ENCODE results near the gene MST1. TPM values are rescaled to one million over a fixed set of nuclear protein-coding genes. Genes with fewer than 3 reads are reported as not detected.

Gene MST1
- total RNA-seq, 2 donors from 2014 or later: 8.8 to 11.5 TPM

DNA sequence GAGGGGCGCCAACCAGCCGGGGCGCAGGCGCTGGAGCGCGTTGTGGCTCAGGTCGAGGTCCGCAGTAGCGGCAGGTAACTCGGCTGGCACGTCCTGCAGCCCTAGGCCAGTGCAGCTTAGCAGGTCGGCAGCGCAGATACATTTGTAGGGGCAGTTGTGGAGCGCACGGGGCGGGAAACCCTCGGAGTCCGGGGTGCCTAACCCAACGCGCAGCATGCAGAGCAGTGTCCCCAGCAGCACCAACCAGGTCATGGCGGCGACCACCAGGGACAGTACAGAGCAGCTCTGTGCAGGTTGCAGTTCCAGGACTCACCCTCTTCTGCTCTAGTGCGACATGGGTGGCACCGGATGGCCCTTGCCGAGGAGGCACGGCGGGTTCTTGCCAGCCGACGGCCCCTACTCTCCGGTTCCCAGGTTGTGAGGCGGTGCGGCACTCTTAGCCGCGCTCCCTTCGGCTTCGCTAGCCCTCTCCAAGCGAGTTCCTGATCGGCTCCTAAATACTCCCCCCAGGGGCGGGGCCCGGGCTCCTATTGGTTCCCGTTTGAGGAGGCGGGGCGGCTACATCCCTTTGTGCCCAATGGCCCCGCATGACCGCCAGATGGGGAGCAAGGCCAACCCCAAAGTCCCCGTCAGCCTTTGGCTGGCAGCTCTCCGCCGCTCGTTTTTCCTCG, 30.1 kb upstream of the MST1 start, which contains the start of gene AMIGO3:
AMIGO3 (minus strand) TSS at position 471 of the 671 bp plus-strand sequence; CDS start at position 252, 219 bp downstream.
- intact Hi-C loops (cut with DNase I): no loop called here
- ATAC-seq: peak; percentile 72 to 79
- DNase-seq: peak; percentile 98

DNA sequence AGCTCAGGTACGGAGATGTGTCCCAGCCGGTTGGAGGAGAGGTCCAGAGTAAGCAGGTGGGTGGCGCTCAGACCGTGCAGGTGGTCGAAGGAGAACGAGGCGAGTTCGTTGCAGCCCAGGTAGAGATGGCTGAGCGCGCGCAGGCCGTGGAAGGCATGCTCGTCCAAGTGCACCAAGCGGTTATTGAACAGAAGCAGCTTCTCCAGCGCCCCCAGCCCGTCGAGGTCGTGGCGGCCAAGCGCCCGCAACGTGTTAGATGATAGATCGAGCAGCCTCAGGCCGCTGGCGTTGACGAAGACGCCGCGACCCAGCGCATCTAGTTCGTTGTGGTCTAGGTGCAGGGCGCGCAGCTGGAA, 29.6 kb upstream of the MST1 start:
- DNase-seq (no peak), ATAC-seq (no peak)
- intact Hi-C loops (cut with DNase I): no loop called here

DNA sequence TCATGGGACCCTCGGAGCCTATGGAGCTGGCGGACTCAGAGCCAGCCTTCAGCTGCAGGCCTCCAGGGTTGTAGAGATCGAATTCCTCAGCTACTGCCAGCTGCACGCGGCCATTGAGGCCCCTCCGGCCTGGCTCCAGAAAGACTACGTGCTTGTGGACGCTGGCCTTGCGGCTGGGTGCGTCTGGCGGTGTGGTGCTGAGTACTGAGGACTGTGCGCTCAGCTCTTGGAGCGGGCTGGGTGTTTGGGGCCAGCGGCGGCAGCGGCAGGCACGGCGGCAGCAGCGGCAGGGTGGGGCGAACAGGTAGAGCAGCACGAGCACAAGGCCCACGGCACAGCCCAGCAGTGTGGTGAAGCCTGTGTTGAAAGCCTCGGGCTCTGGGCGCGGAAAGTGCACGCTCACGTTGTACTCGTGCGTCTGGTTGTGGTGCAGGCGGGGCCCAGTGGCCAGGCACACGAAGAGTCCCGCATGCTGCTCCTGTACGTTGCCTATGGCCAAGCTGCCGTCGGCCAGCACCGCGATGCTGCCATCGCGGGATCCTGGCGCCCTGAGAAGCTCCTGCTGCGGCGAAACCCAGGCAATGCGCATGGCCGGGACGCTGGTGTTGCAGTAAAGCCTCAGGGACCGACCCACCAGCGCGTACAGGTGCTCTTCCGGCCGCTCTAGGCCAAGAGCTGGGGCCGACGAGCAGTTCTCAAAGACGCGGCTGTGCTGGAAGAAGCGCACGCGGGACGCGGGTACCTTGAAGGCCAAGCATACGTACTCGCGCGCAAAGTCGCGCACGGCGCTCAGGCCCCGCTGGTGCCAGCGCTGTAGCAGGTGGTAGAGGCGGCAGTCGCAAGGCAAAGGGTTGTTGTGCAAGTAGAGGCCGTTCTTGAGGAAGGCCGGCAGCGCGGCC, 28.9 kb upstream of the MST1 start:
- no peak for DNase-seq
- ATAC-seq: no peak
- intact Hi-C loops (cut with DNase I): no loop called here

DNA sequence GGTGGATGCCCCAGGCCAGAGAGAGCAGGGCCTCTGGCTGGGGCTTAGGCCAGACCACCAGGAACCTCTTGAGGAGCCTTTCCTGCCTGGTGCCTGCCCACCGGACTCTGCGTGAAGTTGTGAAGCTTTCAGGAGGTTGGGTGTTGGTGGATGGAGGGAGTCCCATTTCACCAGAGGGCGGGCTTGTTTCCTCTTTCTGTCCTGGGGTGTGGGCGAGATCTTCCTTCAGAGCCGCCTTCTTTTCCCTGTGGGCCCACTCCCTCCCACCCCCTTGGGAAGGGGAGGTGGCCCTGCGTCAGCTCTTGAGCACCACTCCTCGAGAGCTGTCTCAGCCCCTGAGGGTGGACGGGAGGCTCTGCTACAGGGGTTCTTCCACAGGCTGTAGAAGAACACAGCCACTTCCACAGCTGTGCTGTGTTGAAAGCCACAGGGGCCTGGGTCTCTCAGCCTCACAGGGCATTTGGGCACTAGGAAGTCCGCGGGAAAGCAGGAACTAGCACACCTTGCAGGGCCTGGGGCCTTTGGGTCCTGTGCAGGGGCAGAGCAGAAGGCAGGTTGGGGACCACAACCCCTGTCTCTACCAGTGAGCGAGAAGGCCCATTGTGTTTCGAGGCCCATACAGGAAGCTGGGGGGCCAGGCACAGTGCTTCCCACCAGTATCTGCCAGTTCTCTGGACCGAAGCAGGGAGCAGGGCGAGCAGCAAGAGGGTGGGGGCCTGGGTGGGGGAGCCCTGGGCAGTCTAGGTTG, 28.1 kb upstream of the MST1 start:
- peak; percentile 13 for DNase-seq
- ATAC-seq: no peak
- intact Hi-C loops (cut with DNase I): no loop called here

GRCh38 chr3:49716691-49717210, 27.5 kb upstream of the MST1 start:
- intact Hi-C loops (cut with DNase I): no loop called here
- no peak for ATAC-seq
- DNase-seq: peak; percentile 13

DNA sequence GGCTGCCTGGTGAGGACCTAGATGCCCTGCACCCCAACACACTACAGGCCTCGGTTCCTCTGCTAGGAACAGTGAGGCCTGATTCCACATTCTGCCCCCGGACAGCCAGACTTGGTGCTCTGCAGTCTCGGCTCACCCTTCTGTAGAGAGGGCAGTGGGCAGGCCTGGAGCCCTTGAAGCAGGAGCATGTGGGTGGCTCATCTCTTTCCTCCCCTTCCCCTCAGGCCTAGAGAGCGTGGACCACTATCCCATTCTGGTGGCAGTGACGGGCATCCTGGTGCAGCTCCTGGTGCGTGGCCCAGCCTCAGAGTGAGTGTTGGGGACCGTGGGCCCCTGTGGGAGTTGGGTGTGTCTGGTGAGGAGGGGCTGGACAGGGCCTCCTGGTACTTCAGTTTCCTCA, 26.9 kb upstream of the MST1 start:
- intact Hi-C loops (cut with DNase I): no loop called here
- ATAC-seq (no peak), DNase-seq (no peak)

GRCh38 chr3:49715611-49716121, 26.4 kb upstream of the MST1 start:
- ATAC-seq: no peak
- intact Hi-C loops (cut with DNase I): no loop called here
- DNase-seq: no peak

GRCh38 chr3:49714728-49715550, 25.7 kb upstream of the MST1 start:
- ATAC-seq: no peak
- no peak for DNase-seq
- intact Hi-C loops (cut with DNase I): no loop called here

GRCh38 chr3:49713336-49714105, 24.2 kb upstream of the MST1 start:
- intact Hi-C loops (cut with DNase I): no loop called here
- DNase-seq: no peak
- no peak for ATAC-seq

DNA sequence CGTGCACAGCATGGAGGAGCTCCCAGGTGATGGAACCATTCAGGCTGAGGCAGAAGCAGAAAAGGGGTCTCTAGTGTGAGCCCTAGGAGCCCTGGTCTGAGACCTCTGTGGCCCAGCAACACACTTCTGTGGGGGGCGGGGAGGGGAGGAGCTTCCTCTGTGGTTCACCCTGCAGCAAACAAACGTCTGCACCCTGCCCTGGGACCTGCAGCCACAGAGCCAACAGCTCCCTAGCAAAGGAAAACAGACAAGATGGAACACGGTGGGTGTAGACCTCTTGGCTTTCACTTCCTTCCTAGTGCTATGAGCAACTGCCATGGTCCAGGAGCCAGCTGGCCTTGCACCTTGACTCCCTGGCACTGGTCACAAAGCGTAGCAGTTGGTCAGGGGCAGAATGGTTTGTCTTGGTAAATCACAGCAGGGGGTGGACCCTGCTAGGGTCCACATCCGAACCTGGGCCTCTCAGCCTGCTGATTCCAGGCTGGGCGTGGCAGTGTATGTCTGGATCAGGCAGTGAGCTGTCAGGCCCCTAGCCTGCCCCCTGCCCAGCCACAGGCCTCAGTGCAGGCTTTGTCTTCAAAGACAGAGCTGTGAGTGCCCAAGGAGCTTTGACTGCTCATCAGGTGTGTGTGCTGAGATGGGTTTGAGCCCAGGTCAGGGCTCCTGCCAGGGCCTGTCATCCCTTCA, 23.5 kb upstream of the MST1 start:
- intact Hi-C loops (cut with DNase I): no loop called here
- no peak for ATAC-seq
- DNase-seq: no peak

DNA sequence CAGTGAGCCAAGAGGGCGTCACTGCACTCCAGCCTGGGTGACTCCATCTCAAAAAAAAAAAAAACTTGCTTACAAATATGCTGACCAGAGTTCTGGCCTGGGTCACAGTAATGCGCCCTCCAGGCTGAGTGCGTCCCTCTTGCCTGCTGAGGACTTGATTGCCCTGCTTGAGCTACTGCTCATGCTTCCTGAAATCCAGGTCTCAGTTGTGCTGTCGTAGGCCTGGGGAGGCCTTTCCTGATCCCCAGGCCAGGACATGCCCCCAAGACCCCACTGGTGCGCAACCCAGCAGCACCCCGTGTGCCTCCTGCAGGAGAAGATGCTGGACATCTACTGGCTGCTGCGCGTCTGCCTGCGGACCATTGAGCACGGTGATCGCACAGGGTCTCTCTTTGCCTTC, 22.9 kb upstream of the MST1 start:
- ATAC-seq (no peak), DNase-seq (no peak)
- intact Hi-C loops (cut with DNase I): no loop called here

DNA sequence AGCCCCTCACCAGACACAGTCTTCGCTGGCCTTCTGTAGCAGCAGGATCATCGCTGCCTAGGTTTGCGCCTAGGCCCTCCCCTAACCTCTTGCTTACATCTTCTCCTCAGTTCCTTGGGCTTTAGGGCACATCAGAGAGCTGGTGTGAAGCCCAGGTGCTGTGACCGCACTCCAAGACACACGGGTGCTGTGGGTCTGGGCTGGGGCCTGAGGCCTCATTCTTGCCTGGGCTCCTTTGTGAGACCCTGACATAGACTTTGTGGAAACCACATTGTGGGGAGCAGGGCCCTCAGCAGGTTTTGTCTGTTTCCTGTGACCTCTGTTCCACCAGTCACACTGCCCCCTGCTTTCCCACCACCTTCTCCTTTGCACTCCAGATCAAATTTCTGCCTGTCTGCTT, 22.2 kb upstream of the MST1 start:
- intact Hi-C loops (cut with DNase I): no loop called here
- DNase-seq (no peak), ATAC-seq (no peak)

DNA sequence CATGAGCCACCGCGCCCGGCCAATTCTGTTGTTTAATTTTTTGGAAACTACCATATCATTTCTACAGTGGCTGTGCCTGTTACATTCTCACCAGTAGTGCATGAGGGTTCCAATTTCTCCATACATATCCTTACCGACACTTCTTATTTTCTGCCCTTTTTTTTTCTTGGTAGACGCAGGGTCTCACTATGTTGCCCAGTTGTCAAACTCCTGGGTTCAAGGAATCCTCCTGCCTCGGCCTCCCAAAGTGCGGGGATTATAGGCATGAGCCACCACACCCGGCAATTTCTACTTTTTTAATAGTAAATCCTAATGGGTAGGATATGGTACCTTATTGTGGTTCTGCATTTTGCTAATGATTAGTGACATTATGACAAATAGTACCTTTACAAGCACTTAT, 20.6 kb upstream of the MST1 start:
- no peak for ATAC-seq
- no peak for DNase-seq
- intact Hi-C loops (cut with DNase I): no loop called here

DNA sequence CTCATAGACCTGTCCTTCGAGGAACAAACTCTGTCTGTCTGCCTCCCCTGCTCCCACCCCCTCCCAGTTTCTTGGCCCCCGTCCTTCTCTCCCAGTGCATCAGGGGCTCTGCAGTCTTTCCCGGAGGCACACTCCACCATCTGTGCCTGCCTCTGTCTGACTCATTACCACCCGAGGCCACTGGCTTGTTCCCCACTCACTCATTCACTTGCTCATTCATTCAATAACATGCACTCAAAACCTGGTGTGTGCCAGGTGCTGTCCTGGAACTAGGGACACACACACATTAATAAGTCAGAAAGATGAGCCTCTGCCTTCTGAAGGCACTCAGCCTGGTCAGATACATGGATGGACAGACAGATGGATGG, 17.8 kb upstream of the MST1 start:
- no peak for ATAC-seq
- DNase-seq: no peak
- intact Hi-C loops (cut with DNase I): no loop called here

DNA sequence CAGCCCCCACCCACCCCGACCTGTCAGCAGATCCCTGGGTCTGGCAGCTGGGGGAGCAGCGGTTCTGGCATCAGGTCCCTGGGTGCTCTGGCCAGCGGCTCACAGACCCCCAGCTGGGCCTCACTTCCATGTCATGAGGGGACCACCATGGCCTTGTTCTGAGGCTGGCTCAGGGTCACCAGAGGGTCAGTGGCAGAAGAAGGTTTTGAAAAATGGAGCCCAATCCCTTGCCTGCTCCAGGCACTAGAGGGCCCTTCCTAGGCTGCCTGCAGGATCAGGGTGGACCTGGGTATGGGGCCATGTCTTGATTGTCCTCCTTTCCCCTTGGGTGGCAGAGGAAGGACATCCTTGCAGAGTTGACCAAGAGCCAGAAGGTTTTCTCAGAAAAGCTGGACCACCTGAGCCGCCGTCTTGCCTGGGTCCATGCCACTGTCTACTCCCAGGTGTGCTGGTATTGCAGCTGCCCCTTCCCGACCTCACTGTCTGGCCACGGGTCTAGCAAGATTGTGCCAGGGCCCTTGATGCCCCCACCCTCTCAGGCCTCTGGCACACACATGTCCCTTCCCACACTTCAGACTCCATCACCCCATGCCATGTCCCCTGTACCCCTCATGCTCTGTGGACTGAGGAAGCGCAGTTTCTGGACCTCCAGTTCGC, 17.3 kb upstream of the MST1 start:
- intact Hi-C loops (cut with DNase I): no loop called here
- no peak for ATAC-seq
- DNase-seq: peak; percentile 17

DNA sequence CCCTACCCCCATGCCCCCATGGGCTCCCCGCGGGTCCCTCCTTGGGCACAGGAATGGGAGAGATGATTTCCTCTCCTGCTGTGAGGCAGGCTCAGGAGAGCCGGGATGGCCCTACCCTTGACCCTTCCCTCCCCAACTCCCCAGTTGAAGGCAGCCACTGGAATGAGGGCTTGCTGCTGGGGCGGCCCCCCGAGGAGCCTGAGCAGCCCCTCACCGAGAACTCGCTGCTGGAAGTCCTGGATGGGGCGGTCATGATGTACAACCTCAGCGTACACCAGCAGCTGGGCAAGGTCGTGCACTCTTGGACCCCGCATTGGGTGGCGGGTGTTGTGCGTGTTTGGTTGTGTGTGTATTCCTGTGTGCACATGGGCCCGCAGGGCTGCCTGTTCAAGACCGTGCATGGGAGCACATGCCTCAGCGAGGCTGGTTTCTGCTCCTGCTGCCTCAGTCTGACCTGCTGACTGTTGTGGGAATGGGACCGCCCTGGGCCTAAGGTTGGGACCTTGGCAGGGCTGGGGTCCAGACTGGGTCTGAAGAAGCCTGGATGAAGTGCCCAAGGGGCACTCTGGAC, 16.2 kb upstream of the MST1 start:
- intact Hi-C loops (cut with DNase I): no loop called here
- no peak for DNase-seq
- no peak for ATAC-seq

DNA sequence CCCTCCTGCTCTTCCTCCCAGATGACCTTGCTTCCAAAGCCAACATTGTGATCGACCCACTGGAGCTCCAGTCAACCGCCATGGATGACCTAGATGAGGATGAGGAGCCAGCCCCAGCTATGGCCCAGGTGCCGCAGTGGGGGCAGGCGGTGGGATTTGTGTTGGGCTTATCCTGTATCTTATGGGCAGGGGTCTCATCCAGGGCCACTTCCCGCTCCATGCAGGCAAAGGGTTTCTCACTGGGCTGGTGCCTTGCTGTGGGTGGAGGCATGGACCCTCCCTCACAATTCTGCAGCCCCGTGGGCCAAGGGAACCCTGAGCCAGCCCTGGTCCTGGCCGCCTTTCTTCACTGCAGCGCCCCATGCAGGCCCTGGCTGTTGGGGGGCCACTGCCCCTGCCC, 15.4 kb upstream of the MST1 start:
- ATAC-seq (no peak), DNase-seq (no peak)
- intact Hi-C loops (cut with DNase I): no loop called here
